Stimulated activated CD4-positive, alpha-beta T cell treated with anti-CD3 and anti-CD28 coated beads, Interleukin-1b, Interleukin-23, amount 100 ng/mL, for 4 hours (primary cell): Measurements from ENCODE around the gene CCSER1.
"Not testable (repeated sequence)": the region's sequence is repeated elsewhere in the genome, so short reads cannot be mapped to it uniquely, and the experiment has no call there.

ENCODE experiments used
- DNase-seq, 2 donors: peaks; one replicate each; pipeline ENCODE4 v3.0.0-alpha.2; 2020; ENCODE audit warnings: low read depth in 2 of 2

The CCSER1 gene

DNA sequence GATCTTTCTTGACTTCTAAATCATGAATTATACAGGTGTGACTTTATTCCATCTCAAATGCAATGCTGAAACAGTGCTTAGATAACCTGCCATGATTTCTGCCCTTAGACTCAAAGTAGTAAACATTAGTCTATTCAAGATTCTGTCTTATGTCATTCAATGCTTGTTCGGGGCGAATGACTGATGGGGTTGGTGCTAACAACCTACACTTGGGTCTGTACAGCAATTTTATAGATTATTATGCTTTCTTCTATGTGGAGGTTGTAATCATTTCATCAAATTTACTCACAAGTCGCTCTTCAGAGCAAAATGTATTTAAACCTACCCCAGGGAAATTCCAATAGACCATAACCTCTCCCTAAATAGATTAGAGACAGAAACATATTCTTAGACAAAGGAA is 1155.0 kb downstream of the CCSER1 start:
- no peak for DNase-seq

GRCh38 chr4:91283726-91284230 is 1156.6 kb downstream of the CCSER1 start:
- DNase-seq: no peak

DNA sequence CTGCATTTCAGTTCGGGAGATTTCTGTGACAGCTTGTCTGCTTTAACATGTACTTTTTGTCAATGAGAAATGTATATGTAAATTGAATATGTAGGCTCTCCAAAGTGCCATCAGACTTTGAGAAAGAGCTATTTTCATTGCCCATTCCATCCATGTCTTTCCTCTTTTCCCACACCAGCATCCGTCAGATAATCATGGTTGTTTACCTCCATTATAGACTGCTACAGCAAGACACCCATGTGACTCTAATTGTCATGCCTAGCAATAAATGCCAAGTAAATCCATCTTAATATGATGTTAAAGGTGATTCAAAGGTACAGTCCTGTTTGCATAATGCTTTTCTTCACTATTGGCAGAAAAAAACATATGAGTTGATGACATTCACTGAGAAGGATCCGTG is 1157.3 kb downstream of the CCSER1 start:
- no peak for DNase-seq

DNA sequence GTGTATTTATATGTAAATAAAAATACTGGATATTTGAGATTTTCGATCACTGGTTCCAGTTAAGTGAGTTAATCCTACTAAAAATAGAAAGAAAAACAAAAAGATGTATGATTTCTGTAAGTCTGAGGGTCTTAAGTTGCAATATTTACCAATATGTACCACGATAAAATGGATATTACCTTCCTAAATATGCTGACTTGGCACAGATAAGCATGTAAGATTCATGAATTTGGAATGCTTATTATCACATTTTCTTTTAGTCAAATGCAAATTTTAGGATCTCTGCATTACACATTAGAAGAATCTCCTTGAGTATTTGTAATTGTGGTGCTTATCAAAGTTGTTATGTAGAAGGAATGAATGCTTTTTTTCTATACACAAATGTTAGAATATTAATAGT is 1158.3 kb downstream of the CCSER1 start:
- DNase-seq: no peak

DNA sequence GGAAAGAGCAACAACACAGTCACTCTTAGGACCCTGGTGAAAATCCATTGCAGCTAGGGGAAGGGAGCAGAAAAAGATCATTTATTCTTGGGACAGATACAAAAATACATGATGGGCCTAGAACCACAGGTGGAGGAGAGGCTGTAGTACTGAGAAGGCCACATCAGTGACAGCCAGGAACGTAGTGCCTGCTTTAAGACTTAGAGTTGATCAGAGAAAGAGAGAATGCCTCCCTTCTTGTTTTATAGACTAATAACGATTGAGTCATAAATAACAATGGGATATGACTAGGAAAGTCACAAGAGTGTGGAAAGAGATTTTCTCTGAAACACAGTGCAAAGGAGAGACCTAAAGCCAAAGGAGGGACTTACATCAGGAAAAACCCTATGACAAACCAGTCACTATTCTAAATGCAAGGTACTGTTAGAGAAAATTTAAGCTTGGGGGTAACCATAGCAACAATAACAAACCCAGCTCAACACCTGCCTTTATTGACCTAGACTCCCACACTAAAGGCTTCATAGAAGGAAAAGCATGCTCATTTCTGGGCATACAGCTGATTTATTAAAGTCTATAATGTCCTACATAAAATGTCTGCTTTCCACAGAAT is 1161.6 kb downstream of the CCSER1 start:
- DNase-seq: no peak

DNA sequence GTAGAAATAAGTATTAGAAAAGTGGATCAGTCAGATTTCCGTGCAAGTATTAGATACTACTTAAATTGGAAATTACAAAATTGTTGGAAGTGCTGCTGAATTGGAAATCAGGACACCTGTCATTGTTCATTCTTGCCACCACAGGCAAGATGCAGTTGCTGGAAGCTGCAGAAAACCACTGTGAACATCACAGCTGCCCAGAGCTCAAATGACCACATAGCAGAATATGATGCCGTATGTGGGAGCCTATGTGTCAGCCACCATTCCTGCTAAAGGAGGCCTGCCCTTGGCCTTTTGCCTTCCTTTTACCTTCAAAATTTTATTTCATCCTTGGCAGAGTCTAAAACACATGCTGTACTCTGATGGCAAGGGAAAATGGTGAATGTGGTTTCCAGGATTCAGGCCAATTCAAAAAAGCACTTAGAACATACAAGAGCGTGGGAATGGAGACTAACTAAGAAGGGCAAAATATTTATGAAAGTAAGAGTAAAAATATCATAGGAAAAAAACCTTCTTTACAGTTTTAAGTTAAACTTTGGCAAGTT is 1171.0 kb downstream of the CCSER1 start:
- DNase-seq: no peak

DNA sequence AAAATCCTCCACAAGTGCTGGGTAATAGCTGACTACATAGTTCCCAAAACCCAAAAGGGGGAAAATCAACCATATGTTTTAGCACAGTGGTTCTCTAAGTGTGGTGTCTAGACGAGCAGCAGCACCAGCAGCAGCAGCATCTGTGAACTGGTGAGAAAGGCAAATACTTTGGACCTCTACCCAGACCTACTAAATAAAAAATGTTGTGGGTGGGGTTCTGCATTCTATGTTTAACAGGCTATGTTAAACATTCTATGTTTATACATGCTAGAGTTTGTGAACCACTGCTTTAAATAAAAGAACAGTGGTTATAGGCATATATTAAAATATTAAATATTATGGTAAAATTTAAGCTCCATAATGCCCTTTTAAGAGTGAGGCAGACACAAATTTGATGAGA is 1171.6 kb downstream of the CCSER1 start:
- no peak for DNase-seq

DNA sequence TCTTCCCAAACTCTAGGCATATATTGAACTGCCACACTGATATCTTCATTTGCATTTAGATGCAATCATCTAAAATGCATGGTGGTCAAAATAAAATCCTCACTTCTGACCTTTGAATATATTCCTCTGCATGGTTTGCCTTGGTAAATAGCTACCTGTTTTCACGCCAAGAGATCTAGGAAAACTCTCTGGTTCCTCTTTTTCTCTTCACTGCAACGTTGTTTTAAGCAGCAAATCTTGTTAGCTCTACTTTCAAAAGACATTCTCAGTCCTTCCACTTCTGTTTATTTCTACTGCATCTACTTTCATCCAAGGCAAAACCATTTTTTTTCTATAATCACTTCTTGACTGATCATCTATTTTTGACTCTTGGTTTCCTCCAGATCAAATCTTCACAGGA is 1174.9 kb downstream of the CCSER1 start:
- no peak for DNase-seq

DNA sequence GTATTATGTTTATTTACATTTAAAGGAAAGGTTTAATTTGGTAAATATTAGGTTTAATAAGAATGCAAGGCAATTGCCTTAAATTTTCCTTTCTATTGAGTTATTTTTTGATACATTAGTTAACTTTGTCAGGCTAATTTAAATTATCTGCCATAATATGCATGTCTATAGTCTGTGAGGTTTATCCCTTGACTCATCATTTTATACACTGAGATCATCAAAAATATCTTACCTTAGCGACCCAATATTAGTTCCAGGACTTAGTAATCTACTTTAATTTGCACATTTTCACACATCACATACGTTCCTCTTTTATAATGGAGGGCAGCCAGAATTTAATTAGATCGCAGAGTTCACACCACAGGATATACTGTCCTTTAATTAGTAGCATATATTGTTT is 1177.1 kb downstream of the CCSER1 start:
- no peak for DNase-seq

DNA sequence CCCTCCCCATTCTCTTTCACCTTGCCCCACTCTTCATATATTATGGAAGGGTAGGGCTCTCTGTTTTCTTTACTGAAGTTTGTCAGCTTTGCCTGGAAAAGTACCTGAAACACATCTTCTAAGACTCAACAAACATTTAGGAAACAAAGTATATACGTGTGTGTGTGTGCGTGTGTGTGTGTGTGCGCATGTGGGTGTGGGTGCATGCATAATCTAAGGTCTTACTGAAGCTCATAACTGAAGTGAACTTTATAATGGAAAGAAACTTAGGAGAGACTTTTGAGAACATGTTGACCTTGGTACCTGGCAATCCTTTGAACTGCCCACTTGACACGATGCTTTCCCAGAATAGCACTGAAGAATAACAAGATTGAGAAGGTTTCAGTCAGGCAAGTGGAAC is 1190.2 kb downstream of the CCSER1 start:
- DNase-seq: no peak

DNA sequence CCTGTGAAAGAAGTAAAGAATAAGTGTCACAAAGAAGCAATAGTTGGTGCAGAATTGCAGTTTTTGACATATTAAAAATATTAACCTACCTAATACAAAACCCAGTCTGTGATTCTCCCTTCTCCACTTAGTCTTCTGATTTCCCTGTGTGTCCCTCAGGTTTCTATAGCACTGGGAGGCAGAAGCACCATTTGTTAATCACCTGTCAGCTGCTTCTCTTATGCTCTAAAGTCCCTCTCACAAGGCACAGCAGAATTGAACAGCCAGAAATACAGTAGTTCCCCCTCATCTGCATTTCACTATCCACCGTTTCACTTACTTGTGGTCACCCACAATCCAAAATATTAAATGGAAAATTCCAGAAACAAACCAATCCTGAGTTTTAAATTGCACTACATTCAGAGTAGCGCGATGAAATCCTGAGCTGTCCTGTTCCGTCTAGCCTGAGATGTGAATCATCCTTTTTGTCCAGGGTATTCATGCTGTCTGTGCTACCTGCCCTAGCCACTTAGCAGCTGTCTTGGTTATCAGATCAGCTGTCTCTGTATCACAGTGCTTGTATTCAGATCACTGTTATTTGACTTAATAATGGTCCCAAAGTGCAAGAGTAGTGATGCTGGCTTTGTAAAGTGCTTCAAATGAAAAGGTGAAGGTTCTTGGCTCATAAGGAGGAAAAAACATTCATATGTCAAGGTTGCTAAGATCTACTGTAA is 1192.5 kb downstream of the CCSER1 start:
- no peak for DNase-seq

DNA sequence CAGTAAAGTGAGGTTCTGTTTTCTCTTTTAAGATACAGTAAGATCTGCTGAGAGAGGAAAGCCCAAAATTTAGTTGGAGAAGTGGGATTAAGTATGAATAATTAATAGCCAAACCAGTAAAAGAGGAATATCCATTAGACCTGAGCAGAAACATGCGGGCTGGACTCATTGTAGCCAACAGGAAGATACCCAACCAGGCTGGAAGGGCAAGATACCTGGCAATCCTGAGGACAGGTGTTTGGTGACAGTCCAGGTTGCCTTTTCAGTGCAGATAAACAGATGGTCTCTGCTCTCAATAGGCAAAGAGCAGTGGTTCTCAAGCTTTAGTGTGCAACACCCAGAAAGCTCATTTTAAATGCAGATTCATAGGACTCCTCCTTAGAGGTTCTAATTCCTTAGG is 1195.8 kb downstream of the CCSER1 start:
- no peak for DNase-seq

GRCh38 chr4:91325495-91325894 is 1198.3 kb downstream of the CCSER1 start:
- no peak for DNase-seq

DNA sequence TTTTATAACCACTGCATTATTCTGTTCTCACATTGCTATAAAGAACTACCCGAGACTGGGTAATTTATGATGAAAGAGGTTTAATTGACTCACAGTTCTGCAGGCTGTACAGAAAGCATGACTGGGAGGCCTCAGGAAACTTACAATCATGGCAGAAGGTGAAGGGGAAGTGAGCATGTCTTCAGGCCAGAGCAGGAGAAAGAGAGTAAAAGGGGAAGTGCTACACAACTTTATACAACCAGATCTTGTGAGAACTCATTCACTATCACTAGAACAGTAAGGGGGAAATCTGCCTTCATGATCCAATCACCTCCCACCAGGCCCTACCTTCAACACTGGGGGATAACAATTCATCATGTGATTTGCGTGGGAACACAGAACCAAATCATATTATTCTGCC is 1199.0 kb downstream of the CCSER1 start:
- not testable (repeated sequence) for DNase-seq

DNA sequence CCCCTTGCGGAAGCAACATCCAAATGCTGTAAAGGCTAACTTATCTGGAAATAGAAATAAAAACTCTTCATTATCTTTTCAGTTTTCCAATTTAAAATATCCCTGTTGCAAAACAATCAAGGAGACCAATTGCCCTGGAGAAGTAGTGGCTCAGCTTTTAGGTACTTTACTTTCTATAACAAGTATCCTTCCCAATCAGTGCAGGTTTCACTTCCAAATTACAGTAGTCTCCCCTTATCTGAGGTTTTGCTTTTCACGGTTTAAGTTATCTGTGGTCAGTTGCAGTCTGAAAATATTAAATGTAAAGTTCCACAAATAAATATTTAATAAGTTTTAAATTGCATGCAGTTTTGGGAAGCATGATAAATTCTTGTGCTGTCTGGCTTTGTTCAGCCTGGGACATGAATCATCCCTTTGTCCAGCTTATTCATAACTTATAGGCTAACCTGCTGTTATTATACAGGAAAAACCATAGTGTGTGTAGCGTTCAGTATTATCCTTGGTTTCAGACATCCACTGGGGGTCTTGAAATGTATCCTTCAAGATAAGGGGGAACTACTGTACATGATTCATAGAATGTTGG is 1203.5 kb downstream of the CCSER1 start:
- no peak for DNase-seq

DNA sequence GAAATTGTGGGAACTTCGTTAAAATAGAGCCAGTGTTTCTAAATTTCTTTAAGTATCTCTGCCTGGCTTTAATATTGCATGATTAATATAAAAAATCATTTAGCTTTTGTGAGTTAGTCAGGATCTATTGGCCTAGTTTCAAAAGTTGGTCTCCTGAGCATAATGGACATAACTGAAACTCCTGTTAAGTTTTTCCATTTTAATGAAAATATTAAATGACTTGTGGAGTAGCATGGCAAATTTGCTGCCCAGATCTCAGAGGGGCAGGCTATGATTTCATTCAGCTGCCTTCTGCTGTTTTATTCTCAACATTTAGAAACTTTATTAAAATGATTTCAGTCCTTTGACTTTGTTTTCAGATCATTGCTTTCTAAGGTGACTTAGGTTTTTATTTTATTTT is 1213.6 kb downstream of the CCSER1 start:
- DNase-seq: no peak

DNA sequence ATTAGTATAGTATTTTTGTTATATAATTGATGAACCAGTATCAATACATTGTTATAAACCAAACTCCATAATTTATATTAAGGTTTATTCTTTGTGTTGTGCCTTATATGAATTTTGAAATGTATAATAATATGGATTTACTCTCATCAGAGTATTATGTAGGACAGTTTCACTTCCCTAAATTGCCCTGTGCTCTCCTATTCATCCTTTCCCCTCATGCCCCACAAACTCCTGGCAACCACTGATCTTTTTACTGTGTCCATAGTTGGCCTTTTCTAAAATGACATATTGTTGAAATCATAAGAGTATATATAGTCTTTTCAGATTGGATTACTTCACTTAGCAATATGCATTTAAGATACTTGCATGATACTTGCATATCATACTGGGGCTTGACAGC is 1218.4 kb downstream of the CCSER1 start:
- DNase-seq: no peak

DNA sequence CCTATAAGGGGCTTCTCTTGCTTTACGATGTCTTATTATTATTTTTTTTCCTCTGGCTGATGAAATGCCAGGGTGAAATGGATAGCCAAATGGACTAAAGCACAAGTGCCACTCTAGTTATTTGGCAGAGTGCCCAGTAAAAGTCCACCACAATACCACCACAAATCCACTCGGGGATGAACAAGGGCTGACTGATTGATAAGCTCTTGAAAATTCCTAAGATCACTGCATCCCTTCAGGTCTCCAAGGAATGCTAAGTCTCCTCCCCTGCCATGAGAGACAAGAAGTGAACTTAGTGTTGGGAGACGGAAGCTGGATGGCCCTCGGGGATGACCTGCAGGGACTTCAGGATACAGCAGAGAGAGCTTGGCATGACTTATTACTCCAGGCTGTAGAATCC is 1229.3 kb downstream of the CCSER1 start:
- not testable (repeated sequence) for DNase-seq

- DNase-seq: not testable (repeated sequence)
Observed at GRCh38 chr4:91358016-91358415, 1230.8 kb downstream of the CCSER1 start.

GRCh38 chr4:91358621-91359020 is 1231.4 kb downstream of the CCSER1 start:
- DNase-seq: not testable (repeated sequence)

DNA sequence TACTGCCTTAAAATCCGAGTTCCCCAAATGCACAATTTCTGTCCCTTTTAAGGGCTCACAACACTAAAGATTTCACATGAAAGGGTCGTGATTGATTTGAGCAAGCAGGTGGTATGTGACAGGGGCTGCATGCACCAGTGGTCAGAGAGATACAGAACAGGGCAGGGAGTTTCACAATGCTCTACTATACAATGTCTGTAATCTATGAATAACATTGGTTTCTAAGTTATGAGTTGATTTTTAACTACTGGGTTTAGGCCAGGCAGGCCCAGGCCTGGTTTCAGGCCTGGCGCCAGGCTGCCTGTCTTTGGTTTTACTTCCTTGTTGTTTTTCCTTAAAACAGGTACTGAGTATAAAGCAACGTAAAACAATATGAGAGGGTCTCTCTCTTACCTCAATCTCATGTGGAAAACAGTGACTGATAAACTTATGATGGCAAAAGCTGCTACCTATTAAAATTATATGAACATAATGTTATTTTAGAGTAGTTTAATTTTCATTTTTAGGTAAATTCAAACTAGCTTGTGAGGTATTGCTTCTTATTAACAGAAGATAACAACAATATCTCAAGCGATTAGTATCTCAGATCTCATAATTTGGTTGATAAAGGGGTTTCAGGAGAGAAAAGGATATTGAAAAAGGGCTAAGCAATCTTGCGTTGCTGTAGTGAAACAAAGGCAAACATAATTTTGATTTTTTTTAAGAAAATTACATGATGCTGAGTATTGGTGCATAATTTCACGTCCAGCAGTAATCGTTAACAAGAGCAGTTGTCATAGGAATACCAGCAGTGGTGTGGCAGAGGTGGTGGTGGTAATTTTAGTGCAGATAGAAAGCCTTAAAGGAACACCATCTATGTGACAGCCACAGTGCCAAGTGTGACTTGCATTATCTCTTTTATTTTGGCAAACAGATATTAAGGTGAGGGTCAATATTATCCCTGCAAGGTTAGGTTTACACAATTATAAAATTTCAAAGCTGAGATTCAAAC is 1232.1 kb downstream of the CCSER1 start:
- DNase-seq: no peak

DNA sequence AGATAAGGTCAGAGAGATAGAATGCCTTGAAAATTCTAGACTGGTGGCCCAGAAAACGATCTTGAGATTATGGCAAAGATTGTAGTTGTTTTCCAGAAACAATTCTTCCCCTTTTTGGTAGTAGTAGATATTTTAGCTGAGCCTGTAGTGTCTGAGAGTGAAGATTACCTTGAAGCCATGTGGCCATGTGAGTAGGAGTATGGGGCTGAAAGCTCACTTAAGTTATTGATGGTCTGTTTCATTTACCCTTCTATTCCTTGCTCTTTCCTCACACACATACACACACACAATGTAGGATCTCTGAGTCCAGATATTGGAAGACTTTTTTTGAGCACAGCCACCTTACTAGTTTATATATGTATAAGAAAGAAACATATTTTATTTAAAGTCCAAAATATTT is 1234.9 kb downstream of the CCSER1 start:
- DNase-seq: no peak
